Measurements from ENCODE around the gene HMCES. TPM values are rescaled to one million over a fixed set of nuclear protein-coding genes. Genes with fewer than 3 reads are reported as not detected.
"Not testable (repeated sequence)": the region's sequence is repeated elsewhere in the genome, so short reads cannot be mapped to it uniquely, and the experiment has no call there.

The HMCES gene
- total RNA-seq, 2 donors from 2014 or later, result 32.7 to 38.9 TPM

- DNase-seq (ENCODE audit: low spot score), result no peak
- TF ChIP-seq CTCF (IDR thresholded peaks at IDR 0.05), result no peak
- H3K9me3 ChIP-seq, result no peaks in the 10 kb centered on the region
- peaks cover 0 to 26% of the 10 kb centered on the region in 2 donors for H3K4me1 ChIP-seq
- no peaks in the 10 kb centered on the region for H3K27me3 ChIP-seq
- no peaks in the 10 kb centered on the region for H3K36me3 ChIP-seq
- no peak overlapping the region for H3K4me3 ChIP-seq
- peak overlapping the region; percentile 67 to 70 for H3K27ac ChIP-seq
Measured at GRCh38 chr3:129245141-129245540, 33.5 kb upstream of the HMCES start.

- TF ChIP-seq CTCF (IDR thresholded peaks at IDR 0.05), result peak; percentile 81 to 93
- Histone ChIP-seq H3K4me1 (peaks cover 0 to 25% of the 10 kb centered on the region in 2 donors), H3K27ac (peak overlapping the region; percentile 67 to 70)
- not testable (repeated sequence) for H3K4me3 ChIP-seq, H3K36me3 ChIP-seq, H3K27me3 ChIP-seq, H3K9me3 ChIP-seq
- DNase-seq (ENCODE audit: low spot score), result peak; percentile 90
Measured at GRCh38 chr3:129245641-129246306, 32.9 kb upstream of the HMCES start.

GRCh38 chr3:129246636-129247035 is 32.0 kb upstream of the HMCES start:
- H3K36me3 ChIP-seq, result no peaks in the 10 kb centered on the region
- H3K4me1 ChIP-seq, result peaks cover 0 to 33% of the 10 kb centered on the region in 2 donors
- no peak overlapping the region for H3K4me3 ChIP-seq
- no peak for DNase-seq (ENCODE audit: low spot score)
- no peaks in the 10 kb centered on the region for H3K27me3 ChIP-seq
- TF ChIP-seq CTCF (IDR thresholded peaks at IDR 0.05), result no peak
- no peaks in the 10 kb centered on the region for H3K9me3 ChIP-seq
- H3K27ac ChIP-seq, result no peak overlapping the region

GRCh38 chr3:129248286-129248979 is 30.2 kb upstream of the HMCES start:
- H3K9me3 ChIP-seq, result no peaks in the 10 kb centered on the region
- no peak for DNase-seq (ENCODE audit: low spot score)
- no peaks in the 10 kb centered on the region for H3K27me3 ChIP-seq
- TF ChIP-seq CTCF (IDR thresholded peaks at IDR 0.05), result no peak
- H3K27ac ChIP-seq, result peak overlapping the region; percentile 84 to 90
- peaks cover 17% of the 10 kb centered on the region for H3K36me3 ChIP-seq
- H3K4me1 ChIP-seq, result peaks cover 0 to 36% of the 10 kb centered on the region in 2 donors
- H3K4me3 ChIP-seq, result peak overlapping the region; percentile 91 to 99

GRCh38 chr3:129249284-129250065 is 29.2 kb upstream of the HMCES start, which contains the start of gene COPG1:
TSS of gene COPG1 (plus strand) at chr3:129249606. CDS start at chr3:129249710, 104 bp downstream.
- peaks cover 26% of the 10 kb centered on the region for H3K36me3 ChIP-seq
- peaks cover 0 to 36% of the 10 kb centered on the region in 2 donors for H3K4me1 ChIP-seq
- no peak for TF ChIP-seq CTCF (IDR thresholded peaks at IDR 0.05)
- H3K27ac ChIP-seq, result peak within 1 kb of the TSS; percentile 84 to 90
- H3K4me3 ChIP-seq, result peak within 1 kb of the TSS; percentile 91 to 99
- H3K9me3 ChIP-seq, result no peaks in the 10 kb centered on the region
- DNase-seq (ENCODE audit: low spot score), result peak; percentile 87
- no peaks in the 10 kb centered on the region for H3K27me3 ChIP-seq
